ENCODE data around the gene TFDP2.
A peak's percentile ranks its signal among the peaks of the same experiment; 100 is the strongest.
"Not testable (repeated sequence)": the region's sequence is repeated elsewhere in the genome, so short reads cannot be mapped to it uniquely, and the experiment has no call there.

The TFDP2 gene

DNA sequence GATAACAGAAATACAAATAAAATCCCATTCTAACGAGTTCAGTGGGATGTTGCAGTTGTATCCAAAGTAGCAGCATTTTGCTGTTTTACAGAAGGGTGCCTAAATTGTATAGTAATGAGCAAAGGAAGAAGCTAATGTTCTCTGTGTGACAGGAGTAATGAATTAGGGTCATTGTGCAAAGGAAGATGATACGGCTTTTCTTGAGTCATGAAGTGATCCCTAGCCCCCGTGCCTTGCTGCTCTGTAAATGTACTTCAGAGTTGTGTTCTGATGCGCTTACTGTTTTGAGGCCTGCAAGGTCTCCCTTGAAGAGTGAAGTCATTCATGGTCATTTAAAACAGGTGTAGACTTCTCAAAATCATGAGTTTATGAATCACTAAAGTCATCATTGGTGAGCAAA is 235.0 kb downstream of the TFDP2 start:
- no peak for DNase-seq

DNA sequence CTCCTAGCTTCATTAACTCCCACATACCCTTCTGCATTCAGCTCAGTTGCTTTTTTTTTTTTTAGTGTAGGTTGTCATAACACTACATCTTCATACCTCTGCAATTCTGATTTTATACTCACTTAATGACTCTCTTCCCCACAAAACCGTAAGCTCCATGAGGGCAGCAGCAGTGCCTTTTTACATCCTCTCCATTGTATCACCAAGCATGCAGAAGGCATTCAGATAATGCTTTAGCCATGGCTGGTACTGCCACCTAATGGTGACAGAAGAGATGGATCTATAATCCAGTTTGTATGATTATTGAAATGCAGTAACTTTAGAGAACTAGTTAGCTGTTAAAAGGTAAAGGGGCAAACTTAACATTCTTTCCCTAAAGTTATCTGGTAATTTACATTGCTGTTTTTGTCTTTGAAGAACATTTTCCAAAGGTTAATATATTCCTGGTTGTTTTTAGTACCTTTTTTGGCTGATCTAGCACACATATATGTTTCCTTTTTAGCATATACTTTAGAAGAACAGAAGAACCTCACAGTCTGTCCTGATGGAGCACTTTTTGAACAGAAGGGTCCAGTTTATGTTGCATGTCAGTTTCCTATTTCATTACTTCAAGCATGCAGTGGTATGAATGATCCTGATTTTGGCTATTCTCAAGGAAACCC is 236.1 kb downstream of the TFDP2 start:
- peak; percentile 61 to 79 for DNase-seq

DNA sequence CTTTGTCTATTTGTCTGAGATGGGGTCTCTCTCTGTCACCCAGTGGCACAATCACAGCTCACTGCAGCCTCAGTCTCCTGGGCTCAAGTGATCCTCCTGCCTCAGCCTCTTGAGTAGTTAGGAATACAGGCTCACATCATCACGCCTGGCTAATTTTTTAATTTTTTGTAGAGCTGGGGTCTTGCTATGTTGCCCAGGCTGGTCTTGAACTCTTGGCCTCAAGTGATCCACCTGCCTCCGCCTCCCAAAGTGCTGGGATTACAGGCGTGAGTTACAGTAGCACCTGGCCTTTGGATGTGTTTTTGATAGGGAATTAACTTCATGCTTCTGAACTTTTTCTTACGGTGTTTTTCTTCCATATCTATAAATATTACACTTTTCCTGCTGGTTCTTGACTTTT is 239.4 kb downstream of the TFDP2 start:
- DNase-seq = not testable (repeated sequence)

DNA sequence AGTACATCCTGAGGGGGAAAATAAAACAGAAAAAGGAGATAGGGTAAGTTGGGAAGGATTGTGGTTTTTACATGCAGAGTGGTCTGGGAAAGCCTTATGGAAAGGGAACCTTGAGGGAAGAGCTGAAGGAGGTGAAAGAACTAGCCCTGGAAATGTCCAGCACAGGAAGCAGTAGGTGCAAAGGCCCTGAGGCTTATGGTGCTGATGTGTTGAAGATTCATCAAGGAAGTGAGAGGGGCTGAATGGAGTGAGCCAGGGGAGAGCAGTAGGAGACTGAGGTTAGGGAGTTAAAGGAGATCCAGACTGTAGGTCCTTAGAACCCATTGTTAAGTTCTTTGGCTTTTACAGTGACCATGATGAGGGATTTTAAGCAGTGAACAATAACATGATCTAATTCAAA is 239.9 kb downstream of the TFDP2 start:
- no peak for DNase-seq

DNA sequence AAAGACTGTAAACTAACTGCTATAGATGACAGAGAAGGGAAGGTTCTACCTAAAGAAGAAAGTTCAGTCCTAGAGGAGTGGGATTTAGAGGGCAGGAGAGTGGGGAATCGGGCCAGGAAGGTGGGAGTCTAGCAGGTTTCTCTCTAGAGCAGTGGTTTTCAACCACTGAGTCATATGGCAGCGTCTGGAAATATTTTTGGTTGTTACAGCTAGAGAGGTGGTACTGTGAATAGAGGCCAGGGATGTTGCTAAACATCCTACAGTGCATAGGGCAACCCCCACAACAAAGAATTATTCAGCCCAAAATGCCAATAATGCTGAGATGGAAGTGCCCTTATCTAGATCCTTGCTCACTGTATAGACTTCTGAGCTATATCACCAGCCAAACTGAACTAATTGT is 244.2 kb downstream of the TFDP2 start:
- DNase-seq = no peak

DNA sequence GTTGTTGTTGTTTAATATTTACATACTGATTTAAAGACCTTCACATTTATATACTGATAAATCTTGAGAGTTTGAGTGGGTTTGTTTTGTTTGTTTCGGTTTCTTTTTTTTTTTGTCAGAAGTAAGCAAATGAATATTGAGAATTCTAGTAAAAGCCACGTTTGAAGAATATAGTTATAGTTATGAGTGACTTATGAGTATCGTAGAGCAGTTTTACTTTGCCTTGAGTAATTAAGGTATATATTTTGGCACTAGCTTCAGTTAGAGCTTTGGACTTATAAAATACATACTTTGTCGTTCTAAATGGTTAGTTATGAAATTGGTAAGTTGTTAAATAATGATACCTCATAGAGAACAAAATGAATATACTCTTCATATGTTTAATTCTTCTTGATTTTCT is 245.1 kb downstream of the TFDP2 start:
- no peak for DNase-seq

DNA sequence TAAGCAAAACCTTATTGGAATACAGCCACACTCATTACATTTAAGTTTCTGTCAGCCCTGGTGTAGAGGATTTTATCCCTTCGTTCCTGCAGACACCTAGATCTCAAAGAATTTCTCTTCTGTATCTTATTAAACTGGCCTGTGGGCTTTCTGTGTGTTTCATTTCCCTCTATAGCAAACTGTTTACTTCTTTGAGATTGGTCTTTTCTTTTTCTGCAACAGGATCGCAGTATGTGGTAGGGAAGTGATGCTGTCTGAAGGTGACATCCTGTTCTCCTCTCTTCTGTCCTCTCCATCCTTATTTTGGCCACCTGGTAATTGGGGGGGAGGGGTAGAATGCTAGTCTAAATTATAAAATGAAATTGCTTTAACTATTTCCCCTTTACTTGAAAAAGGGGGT is 247.4 kb downstream of the TFDP2 start:
- no peak for DNase-seq

DNA sequence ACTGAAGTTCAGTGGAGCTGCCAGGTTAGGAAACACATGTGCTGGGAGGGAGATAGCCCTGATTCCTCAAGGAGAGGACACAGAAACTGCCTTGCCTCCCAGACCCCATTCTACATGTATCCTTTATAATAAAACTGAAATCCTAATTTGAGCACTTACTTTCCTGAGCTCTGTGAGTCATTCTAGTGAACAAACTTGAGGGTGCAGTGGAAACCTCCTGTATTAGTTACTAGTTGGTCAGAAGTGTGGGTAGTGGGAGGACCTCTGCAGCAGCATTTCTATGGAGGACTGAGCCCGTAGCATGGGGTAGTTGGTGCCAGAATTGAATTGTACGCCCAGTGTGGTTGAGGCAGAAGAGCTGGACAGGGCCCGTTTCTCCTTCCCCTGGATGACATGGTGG is 249.0 kb downstream of the TFDP2 start:
- no peak for DNase-seq

DNA sequence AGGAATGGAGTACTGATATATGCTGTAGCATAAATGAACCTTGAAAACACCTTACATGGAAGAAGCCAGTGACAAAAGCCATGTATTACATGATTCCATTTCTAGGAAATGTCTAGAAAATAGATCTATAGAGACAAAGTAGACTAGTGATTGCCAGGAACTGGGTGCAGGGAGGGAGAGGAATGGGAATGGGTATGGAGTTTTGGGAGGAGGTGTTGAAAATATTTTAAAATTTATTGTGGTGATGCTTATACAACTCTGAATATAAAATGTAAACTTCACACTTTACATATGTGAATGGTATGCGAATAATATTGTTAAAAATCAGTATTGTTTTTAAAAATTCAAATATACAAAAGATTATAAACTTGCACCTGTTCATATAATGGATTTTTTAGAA is 250.4 kb downstream of the TFDP2 start:
- DNase-seq = no peak

DNA sequence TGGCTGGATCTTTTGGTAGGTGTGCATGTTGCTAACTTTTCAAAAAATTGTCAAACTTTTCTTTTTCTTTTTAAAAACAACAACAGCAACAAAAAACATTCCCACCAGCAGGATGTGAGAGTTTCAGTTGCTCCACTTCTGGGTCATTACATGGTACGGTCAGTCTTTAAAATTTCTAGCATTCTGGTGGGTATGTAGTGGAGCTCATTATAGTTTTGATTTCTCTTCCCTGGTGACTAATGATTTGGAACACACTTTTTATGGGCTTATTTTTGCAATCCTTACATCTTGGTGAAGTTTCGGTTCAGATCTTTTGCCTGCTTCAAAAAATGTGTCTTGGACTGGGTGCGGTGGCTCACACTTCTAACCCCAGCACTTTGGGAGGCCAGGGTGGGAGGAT is 253.6 kb downstream of the TFDP2 start:
- DNase-seq = no peak

DNA sequence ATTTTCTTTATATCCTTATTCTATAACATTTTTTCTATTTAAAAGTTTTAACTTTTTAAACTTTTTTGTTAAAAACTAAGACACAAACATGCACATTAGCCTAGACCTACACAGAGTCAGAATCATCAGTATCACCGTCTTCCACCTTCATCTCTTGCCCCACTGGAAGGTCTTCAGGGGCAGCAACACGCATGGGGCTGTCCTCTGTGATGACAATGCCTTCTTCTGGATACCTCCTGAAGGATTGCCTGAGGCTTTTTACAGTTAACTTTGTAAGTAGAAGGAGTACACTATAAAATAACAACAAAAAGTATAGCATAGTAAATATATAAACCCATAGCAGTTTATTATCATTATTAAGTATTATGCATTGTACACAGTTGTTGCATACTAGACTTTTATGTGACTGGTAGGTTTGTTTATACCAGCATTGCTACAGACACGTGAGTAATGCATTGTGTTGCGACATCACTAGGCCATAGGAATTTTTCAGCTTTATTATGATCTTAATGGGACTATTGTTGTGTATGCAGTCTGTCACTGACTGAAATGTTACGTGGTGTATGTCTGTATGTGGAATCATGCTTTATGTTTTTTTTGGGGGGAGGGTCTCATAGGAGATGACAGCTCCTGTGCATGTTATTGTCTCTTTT is 254.7 kb downstream of the TFDP2 start:
- DNase-seq = peak in 1 of 2 donors; percentile 11

All from CD4-positive, alpha-beta T cell treated with Interleukin-1 beta for 1 hour (primary cell).